NCI-H187 (cell line): ENCODE data around the gene ANKRD12.

Source experiments
- DNase-seq, 2 experiments: peaks; one replicate each; lab custom pipeline; 2025; lab: John Stamatoyannopoulos, UW

Gene ANKRD12

GRCh38 chr18:9184998-9185613, 48.5 kb downstream of the ANKRD12 start:
- no peak for DNase-seq

- no peak for DNase-seq
Measured at GRCh38 chr18:9188359-9189231, 52.0 kb downstream of the ANKRD12 start.

- DNase-seq: no peak
Measured at GRCh38 chr18:9189491-9189890, 52.9 kb downstream of the ANKRD12 start.

- DNase-seq: no peak
Measured at GRCh38 chr18:9191658-9192256, 55.2 kb downstream of the ANKRD12 start.

GRCh38 chr18:9193031-9193430, 56.5 kb downstream of the ANKRD12 start:
- DNase-seq: no peak

- no peak for DNase-seq
Measured at GRCh38 chr18:9196568-9196967, 60.0 kb downstream of the ANKRD12 start.

GRCh38 chr18:9199681-9200080, 63.1 kb downstream of the ANKRD12 start:
- DNase-seq: no peak

GRCh38 chr18:9201224-9201623, 64.6 kb downstream of the ANKRD12 start:
- no peak for DNase-seq

GRCh38 chr18:9204659-9205058, 68.1 kb downstream of the ANKRD12 start:
- DNase-seq: no peak

GRCh38 chr18:9206421-9206820, 69.8 kb downstream of the ANKRD12 start:
- no peak for DNase-seq

GRCh38 chr18:9209279-9209678, 72.7 kb downstream of the ANKRD12 start:
- no peak for DNase-seq

GRCh38 chr18:9210966-9211365, 74.4 kb downstream of the ANKRD12 start:
- DNase-seq: no peak

GRCh38 chr18:9211955-9212354, 75.4 kb downstream of the ANKRD12 start:
- DNase-seq: no peak

- DNase-seq: no peak
Measured at GRCh38 chr18:9215221-9215933, 78.8 kb downstream of the ANKRD12 start.

- no peak for DNase-seq
Measured at GRCh38 chr18:9216459-9216858, 79.9 kb downstream of the ANKRD12 start.

GRCh38 chr18:9217743-9218451, 81.3 kb downstream of the ANKRD12 start:
- no peak for DNase-seq

GRCh38 chr18:9221040-9221439, 84.5 kb downstream of the ANKRD12 start:
- no peak for DNase-seq

- DNase-seq: no peak
Measured at GRCh38 chr18:9221661-9222060, 85.1 kb downstream of the ANKRD12 start.

GRCh38 chr18:9223356-9223755, 86.8 kb downstream of the ANKRD12 start:
- no peak for DNase-seq

GRCh38 chr18:9226463-9226862, 89.9 kb downstream of the ANKRD12 start:
- no peak for DNase-seq

- DNase-seq: no peak
Measured at GRCh38 chr18:9231852-9232486, 95.4 kb downstream of the ANKRD12 start.
